GM18868 (cell line): ENCODE data around the gene RECQL.

Experiments
- ATAC-seq: cut with Tn5 transposase; IDR thresholded peaks from one replicate; pipeline ENCODE4 v1.9.1; 2021; ENCODE audit warnings: mild to moderate bottlenecking, moderate library complexity; ENCODE audit not compliant: unreplicated experiment

The RECQL gene

GRCh38 chr12:21501258-21502163, at the start of gene RECQL, which contains the start of gene GOLT1B:
RECQL (minus strand) TSS chr12:21501635; CDS start chr12:21499570, 2,065 bp downstream.
GOLT1B (plus strand) TSS chr12:21501789; CDS start chr12:21501924, 135 bp downstream.
- ATAC-seq, result peak; percentile 98

- no peak for ATAC-seq
Measured at GRCh38 chr12:21547437-21547836, 46.0 kb upstream of the RECQL start.

- ATAC-seq, result no peak
Measured at GRCh38 chr12:21546716-21547115, 45.3 kb upstream of the RECQL start.

GRCh38 chr12:21545557-21545956, 44.1 kb upstream of the RECQL start:
- ATAC-seq, result no peak

GRCh38 chr12:21543151-21543550, 41.7 kb upstream of the RECQL start:
- no peak for ATAC-seq

DNA sequence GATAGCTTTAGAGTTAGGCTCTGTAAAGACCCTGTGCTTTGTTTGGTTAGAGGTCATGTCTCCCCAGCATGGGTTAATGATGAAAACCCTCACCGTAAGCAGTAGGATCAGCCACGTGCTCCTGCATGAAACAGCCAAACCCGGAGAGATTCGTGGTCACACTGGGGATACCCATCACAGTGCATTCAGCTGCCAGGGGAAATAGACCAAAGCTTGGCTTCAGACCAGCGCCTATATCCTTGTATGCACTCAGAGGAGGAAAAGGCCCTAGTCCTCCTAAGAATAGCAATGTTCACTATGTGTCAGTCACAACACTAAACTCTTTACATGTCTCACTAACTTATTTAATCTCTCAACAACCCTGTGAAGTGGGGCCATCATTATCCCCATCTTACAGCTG, 41.0 kb upstream of the RECQL start:
- peak; percentile 59 for ATAC-seq

DNA sequence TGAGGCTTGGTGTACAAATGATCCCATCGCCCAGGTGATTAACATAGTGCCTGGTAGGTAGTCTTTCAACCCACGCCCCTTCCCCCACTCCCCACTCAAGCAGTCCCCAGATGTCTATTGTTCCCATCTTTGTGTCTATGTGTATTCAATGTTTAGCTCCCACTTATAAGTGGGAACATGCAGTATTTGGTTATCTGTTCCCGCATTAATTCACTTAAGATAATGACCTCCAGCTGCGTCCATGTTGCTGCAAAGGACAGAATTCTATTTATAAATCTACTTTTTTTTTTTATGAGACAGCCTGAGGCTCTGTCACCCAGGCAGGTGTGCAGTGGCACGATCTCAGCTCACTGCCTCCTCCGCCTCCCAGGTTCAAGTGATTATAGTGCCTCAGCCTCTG, 40.3 kb upstream of the RECQL start:
- ATAC-seq, result no peak

DNA sequence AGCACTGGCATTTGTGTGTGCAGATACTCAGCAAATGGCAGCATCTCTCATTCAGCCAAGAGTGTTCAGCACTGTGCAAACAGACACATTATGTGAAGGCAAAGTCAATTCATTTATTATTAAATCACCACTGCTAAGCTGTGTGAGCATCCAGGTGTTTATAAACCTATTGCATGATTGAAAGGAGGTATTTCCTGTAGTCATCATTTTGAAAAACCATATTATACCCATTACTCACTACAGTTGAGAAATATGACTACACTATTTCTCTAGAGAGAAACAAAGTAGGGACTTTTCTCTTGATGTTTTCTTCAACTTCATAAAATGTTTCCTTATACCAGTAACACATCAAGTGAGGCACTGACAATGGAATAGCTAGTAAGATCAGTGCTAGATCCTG, 38.4 kb upstream of the RECQL start:
- no peak for ATAC-seq

DNA sequence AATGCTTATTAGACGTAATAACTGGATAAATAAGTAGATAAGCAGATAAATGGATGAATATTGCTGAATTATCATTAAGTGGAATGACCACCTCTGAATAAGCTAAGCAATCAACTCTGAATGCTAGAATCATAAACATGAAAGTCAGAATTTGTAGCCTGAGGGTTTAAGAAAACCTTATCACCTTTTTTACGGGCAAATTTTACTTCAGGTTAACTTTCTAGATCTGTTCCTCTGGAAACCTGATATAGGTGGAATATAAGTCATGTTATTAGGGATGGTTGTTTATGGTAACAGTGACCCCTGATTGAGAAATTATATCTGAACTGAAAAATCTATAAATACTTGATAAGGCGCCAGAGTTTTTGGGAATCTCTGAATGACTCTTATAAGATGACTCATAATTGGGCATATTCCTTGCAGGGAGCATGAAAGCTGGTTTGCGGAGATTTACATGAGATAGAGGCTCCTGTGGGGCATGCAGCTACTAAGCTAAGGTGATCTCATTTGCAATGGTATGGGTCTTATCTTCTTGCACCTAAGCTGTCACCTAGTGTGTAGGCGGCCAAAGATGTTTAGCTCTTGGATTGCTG, 36.7 kb upstream of the RECQL start:
- ATAC-seq, result no peak

DNA sequence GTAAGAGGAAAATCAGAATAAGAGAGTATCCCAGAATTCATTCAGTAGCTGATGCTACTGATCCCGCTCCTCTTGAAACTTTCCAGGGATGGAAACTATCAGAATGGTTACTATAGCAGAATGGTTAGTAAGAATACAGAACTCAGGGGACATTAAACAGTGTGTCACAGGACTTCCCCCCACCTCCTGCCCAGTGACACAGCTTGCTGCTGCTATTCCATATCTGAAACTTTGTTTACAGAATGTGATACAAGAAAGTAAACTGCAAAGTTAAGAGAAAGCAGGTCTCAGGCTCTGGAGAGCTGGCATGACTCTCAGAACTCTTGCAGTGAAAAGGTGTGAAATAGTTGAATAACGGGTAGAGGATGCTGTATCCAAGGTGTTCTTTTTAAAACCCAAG, 28.0 kb upstream of the RECQL start:
- ATAC-seq, result no peak

DNA sequence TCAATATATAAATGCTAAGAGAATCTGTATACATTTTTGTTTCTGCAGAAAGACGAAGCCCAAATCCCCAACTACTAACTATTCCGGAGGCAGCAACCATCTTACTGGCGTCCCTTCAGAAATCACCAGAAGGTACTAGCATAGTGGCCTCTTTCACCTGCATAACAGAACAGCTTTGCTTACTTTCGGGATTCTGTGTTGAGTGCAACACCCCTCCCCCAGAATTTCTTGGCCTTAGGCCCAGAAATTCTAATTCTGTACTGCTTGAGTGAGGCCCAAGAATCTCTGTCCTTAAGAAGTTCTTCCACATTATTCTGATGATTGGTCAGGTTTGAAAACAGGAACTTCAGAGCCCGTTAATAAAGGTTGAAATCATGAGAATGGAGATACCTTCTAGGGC, 27.5 kb upstream of the RECQL start:
- no peak for ATAC-seq

DNA sequence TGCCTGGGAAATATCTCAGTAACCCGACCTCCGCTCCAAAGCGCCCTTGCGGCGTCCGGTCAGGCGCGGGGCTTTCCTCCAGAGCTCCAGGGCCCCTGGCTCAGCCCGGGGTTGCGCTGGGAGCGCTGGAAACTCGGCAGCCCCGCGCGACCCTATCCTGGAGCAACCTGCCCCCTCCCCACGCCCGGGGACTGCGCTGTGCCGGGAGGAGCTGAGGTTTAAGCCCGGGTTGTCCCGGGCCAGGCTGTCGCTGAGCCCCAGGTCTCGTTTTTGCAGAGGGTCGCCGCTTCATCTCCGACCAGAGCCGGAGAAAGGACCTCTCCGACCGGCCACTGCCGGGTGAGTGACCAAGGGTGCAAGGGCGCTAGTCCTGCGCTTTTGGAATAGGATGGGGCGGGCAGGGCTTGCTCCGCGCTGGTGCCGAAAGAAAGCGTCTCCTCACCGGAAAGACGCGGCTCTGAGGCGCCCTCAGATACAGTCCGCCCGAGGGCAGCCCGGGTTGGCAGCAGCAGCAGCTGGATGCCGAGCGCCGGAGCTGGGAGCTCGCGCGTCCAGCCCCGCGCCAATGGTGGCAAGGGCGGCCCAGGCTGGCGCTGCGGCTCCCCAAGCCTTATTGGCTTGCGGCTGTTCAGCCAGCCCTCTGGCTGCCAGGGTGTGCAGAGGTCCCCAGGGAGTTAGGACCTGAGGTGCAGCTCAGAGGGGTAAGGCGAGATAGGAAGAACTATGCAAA, 26.2 kb upstream of the RECQL start:
- ATAC-seq, result peak; percentile 95

- no peak for ATAC-seq
Measured at GRCh38 chr12:21526721-21527345, 25.4 kb upstream of the RECQL start.

DNA sequence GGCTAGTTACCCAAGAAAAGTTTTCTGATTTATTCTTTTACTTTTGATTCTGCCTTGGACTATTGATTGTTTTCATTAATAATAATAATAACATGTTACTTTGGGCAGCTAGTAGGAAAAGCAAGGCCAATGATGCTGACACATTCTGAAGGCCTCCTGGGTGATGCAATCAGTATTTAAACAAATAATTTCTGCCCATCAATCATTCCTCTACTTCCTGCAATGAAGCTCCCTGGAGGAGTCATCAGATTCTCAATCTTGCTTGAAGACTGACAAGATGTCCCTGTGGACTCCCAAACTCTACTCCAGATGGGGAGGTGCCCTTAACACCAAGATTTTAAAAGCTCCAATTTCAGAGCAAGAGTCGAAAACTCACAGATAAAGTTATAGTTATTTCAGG, 24.6 kb upstream of the RECQL start, which contains the start of gene SPX:
TSS of gene SPX (plus strand) at position 244 of the 400 bp plus-strand sequence. CDS start 177 bp downstream, outside the sequence.
- no peak for ATAC-seq

DNA sequence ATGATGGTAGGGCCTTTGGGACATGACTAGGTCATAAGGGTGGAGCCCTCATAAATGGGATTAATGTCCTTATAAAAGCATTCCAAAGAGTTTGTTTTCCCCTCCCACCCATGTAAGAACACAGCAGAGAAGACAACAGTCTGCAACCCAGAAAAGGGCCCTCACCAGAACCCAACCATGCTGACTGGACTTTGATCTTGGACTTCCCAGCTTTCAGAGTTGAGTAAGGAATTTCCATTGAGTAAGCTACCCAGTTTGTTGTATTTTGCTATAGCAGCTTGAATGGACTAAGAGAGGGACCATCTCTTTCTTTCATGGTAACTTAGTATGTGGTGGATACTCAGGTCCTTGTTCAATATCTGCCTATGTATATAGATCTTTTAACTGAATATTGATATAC, 21.7 kb upstream of the RECQL start:
- ATAC-seq, result no peak

DNA sequence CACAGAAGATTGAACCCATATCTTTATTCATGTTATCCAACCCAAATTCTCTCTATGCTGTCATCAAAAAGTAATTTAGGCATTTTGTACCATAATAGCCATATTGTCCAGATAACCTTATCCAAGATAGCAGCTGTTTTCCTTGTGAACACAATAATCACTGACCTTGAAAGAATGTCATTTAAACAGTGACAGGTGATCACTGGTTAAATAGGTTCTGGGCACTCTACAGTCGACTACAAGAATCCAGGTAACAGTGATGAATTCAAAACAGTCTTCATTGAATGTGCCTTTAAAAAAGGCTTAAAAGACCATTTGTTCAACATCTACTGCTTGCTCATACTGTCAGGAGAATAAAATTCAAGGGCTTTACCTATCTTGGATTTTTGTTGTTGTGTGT, 20.1 kb upstream of the RECQL start:
- no peak for ATAC-seq

DNA sequence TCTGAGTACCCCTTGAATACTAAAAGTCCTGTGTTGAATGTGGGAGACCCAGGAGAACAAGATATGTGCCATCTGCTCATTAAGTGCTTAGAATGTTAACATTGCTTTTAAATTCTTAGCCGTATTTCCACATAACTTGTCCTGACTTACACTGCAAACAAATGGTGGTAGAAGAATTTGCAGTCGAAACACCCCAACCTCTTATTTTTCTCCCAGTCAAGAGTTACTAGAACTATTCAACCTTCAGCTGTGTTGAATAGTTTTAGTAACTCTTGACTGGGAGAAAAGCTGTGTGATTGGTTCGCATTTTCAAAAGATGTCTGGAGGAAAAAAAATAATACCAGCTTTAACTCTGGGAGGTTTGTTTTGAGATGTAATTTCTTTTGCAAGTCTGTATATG, 17.0 kb upstream of the RECQL start:
- ATAC-seq, result no peak

- ATAC-seq, result no peak
Measured at GRCh38 chr12:21516281-21516680, 14.8 kb upstream of the RECQL start.

DNA sequence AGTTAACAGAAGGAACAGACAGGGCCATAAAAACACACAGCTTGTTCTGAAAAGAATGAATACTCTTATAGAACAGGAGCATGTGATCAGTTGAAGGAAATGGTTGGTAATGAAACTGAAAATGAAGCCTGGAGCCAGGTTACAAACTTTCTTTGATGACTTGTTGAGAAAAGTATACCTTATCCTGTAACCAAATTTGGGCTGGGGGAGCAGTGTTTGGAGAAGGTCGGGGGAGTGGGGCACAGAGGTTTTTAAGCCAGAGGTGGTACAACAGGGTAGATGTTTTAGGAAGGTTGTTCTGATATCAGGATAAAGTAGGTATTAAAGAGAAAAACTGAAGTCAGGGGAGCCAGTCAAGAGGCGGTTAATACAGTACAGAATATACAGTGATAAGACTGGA, 8.3 kb upstream of the RECQL start:
- ATAC-seq, result peak; percentile 91

DNA sequence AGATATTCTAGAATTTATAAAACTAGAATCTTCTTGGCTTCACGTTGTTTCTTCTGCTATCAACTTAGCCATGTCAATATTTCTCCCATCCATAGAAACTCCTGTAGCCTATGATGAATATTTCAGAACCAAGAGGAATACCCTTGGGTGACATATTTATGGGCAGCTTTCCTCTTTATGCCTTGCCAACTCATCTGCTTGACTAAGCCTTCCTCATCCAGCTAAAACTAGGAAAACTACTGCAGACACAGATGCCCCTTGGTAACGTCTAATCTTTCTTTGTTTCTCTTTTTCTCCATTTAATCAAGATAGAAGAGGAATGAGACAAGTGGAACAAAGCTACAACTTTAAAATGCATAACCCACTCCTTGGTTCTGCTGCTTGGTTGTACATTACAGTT, 6.4 kb upstream of the RECQL start:
- no peak for ATAC-seq

GRCh38 chr12:21505888-21506287, 4.5 kb upstream of the RECQL start:
- no peak for ATAC-seq
